Duodenal mucosa (tissue), 2 donors: ENCODE measurements around the gene TAGAP.

Source experiments
- H3K27ac ChIP-seq: one replicate; pipeline ENCODE4 v1.7.0; 2013; ENCODE audit warnings: low read depth, low read length
- H3K27me3 ChIP-seq, 2 donors: one replicate each; pipeline ENCODE4 v1.7.0; 2013; ENCODE audit warnings: low read length in 2 of 2, control low read depth in 1 of 2; ENCODE audit not compliant: insufficient read depth in 2 of 2, control insufficient read depth in 1 of 2
- H3K36me3 ChIP-seq, 2 donors: one replicate each; pipeline ENCODE4 v1.7.0; 2013; ENCODE audit warnings: low read length in 2 of 2, control low read depth in 1 of 2; ENCODE audit not compliant: insufficient read depth in 2 of 2, control insufficient read depth in 1 of 2
- H3K4me1 ChIP-seq, 2 donors: one replicate each; pipeline ENCODE4 v1.7.0; 2013; ENCODE audit warnings: low read length in 2 of 2, control low read depth in 1 of 2; ENCODE audit not compliant: insufficient read depth in 2 of 2, control insufficient read depth in 1 of 2
- H3K4me3 ChIP-seq, 2 donors: one replicate each; pipeline ENCODE4 v1.7.0; 2013; ENCODE audit warnings: low read length in 2 of 2, low read depth in 1 of 2
- H3K9ac ChIP-seq, 2 donors: one replicate each; pipeline ENCODE4 v1.7.0; 2013; ENCODE audit warnings: low read length in 2 of 2, low read depth in 1 of 2
- H3K9me3 ChIP-seq, 2 donors: one replicate each; pipeline ENCODE4 v1.7.0; 2013; ENCODE audit warnings: low read length in 2 of 2, control low read depth in 1 of 2; ENCODE audit not compliant: control insufficient read depth in 1 of 2

Gene TAGAP, protein sequence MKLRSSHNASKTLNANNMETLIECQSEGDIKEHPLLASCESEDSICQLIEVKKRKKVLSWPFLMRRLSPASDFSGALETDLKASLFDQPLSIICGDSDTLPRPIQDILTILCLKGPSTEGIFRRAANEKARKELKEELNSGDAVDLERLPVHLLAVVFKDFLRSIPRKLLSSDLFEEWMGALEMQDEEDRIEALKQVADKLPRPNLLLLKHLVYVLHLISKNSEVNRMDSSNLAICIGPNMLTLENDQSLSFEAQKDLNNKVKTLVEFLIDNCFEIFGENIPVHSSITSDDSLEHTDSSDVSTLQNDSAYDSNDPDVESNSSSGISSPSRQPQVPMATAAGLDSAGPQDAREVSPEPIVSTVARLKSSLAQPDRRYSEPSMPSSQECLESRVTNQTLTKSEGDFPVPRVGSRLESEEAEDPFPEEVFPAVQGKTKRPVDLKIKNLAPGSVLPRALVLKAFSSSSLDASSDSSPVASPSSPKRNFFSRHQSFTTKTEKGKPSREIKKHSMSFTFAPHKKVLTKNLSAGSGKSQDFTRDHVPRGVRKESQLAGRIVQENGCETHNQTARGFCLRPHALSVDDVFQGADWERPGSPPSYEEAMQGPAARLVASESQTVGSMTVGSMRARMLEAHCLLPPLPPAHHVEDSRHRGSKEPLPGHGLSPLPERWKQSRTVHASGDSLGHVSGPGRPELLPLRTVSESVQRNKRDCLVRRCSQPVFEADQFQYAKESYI

DNA sequence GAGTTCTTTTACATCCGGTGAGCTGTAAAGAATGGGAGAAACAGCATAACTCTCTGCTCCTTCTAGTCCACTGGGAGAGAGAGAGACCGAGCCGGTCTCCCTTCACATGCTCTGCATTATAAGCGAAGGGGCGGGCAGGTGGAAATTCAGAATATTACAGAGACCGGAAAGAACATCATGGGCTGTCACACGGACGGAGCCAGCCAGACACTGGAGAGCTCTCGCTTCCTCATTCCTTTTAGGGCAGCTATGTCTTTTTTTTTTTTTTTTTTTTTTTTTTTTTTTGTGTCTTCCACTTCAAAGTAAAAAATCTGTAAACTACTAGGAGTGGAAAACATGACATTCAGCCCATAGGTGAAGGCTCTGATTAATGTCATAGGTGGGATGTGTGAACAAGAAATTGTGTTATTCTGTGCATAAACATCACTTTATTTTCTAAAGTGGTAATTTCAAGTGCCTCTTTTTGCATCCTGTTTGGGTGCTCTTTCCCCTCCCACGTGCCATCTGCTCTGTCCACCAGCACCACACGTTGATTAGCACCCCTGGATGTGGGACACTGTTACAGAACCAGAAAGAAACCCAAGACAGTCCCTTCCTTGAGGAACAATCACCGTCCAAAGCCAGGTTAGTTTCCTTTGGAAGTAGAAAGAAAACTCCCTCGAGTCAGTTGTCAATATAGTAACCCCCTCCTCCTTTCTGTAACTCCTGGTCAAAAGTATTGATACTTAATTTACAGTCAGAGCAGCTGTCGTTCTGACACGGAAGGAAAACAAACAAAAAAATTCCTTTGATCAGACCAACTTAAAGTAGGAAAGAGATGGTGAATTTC, at the start of gene TAGAP:
Gene TAGAP, minus strand, starts transcription at position 93 of the 829 bp plus-strand sequence. CDS start 845 bp downstream, outside the sequence.
- Histone ChIP-seq H3K4me1 (peaks cover 13 to 24% of the 10 kb centered on the region in 2 donors), H3K9me3 (no peaks in the 10 kb centered on the region), H3K36me3 (peaks cover 3 to 9% of the 10 kb centered on the region in 2 donors), H3K4me3 (peak within 1 kb of the TSS; percentile 53 to 69), H3K27me3 (no peaks in the 10 kb centered on the region), H3K27ac (peak within 1 kb of the TSS; percentile 15), H3K9ac (peak within 1 kb of the TSS; percentile 57 to 59)

DNA sequence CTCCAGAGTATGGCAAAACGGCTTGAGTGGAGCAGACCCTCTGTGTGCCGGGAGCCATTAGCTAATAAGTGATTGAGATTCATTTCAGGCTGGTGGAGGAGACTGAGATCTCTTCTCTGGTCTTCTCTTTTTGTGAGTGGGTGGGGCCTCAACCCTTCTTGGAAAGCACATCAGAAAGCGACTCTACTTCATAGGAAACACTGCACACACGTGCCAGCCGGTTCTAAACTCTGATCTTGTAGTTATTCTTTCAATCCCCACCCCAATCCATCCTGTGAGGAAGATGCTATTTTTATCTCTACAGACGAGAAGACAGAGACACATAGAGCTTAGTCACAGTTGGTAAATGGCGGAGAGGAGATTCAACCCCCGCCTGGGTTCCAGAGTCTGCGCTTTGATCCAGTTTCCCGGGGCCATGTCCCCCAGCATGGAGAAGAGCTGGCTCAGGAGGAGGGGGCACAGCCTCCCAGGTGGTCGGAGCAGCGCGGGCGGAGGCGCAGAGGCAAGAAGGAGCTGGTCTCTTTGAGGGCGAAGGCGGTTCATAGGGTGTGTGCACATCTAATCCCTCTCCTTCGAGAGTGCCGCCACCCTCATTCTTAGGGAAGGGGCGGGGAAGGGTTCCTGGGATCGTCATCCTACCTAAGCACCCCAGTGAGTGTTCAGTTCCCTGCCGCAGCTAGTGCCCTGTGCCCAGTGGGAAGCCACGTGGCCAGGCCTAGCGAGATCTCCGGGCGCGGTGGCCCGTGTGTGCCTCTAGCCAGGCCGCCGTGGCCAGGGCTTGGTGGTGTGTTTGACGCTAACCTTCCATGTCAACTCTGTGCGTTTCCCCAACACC, 49.0 kb upstream of the TAGAP start:
- H3K9me3 ChIP-seq: no peaks in the 10 kb centered on the region
- no peak overlapping the region for H3K4me3 ChIP-seq
- no peaks in the 10 kb centered on the region for H3K27me3 ChIP-seq
- H3K9ac ChIP-seq: no peak overlapping the region
- no peaks in the 10 kb centered on the region for H3K36me3 ChIP-seq
- H3K4me1 ChIP-seq: no peaks in the 10 kb centered on the region
- H3K27ac ChIP-seq: no peak overlapping the region

DNA sequence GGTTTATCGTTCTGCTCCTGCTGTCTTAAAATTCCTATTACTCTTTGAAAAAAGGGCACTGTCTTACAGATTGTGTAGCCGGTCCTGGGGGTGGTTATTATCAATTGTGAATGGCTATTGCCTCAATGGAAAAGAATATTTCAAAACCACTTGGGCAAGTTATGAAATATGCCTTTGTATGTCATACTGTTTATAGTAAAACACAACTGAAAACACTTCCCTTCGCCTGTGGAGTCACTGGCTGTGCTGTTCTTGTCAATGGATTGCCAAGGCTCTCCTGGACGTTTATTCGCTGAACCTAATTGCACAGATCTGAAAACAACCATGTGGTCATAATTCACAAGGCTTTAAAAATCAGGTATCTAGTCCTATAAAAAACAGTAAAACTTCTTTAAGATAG, 47.8 kb upstream of the TAGAP start:
- H3K9ac ChIP-seq: no peak overlapping the region
- H3K4me1 ChIP-seq: no peaks in the 10 kb centered on the region
- no peaks in the 10 kb centered on the region for H3K36me3 ChIP-seq
- H3K4me3 ChIP-seq: no peak overlapping the region
- H3K27me3 ChIP-seq: no peaks in the 10 kb centered on the region
- H3K9me3 ChIP-seq: no peaks in the 10 kb centered on the region
- H3K27ac ChIP-seq: no peak overlapping the region

DNA sequence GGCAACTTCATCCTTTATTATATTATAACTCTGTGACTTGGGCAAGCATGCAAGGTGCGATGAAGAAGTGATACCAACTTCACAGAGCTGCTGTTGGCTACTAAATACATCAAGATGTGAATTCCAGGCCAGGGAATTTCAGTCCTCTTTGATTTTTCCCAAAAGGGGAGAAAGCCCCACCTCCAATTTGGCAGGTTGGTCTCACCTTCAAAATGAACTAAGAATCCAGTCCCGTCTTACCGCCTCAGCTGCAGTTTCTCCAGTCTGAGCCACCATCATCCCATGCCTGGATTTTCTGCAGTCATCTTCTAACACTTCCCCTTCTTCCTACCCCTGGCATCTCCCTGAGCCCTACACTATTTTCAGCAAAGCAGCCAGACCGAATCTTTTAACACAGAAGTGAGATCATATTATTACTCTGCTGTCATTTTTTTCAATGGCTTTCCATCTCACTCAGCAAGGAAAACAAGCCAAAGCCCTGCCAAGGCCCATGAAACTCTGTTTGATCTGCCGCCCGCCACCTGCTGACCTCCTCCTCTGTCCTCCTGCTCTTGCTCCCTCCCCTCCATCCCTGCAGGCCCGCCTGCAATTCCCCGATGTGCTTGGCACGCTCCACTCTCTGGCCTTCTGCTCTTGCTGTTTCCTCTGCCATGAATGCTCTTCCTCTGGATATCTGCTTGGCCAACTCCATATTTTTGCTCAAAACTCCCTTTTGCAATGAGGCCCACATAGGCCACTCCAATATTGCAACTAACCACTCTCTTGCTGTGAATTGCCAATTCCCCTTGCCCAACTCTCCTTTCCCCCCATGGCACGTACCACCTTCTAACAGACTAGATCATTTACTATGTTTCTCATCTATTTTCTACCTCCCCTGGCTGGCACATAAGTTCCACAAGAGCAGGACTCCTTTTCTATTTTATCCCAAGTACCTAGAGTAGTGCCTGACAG, 46.0 kb upstream of the TAGAP start:
- H3K4me1 ChIP-seq: no peaks in the 10 kb centered on the region
- no peak overlapping the region for H3K9ac ChIP-seq
- no peaks in the 10 kb centered on the region for H3K27me3 ChIP-seq
- no peaks in the 10 kb centered on the region for H3K36me3 ChIP-seq
- H3K4me3 ChIP-seq: no peak overlapping the region
- no peaks in the 10 kb centered on the region for H3K9me3 ChIP-seq
- H3K27ac ChIP-seq: no peak overlapping the region

DNA sequence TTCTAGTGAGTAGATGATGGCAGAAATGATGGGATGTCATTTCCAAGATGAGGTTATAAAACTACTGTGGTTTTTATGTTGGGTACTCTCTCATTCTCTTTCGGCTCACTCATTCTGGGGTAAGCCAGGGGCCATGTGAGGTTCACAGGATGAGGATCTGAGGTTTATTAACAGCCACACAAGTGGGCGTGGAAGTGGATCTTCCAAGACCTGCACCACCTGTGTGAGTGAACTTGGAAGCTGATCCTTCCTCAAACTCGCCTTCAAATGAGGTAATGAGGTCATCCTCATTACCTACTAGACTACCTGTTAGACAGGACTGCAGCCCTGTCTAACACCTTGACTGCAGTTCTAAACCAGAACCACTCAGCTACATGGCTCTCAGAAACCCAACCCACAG, 45.1 kb upstream of the TAGAP start:
- Histone ChIP-seq H3K9me3 (no peaks in the 10 kb centered on the region), H3K4me3 (no peak overlapping the region), H3K4me1 (no peaks in the 10 kb centered on the region), H3K27me3 (no peaks in the 10 kb centered on the region), H3K27ac (no peak overlapping the region), H3K36me3 (no peaks in the 10 kb centered on the region), H3K9ac (no peak overlapping the region)

DNA sequence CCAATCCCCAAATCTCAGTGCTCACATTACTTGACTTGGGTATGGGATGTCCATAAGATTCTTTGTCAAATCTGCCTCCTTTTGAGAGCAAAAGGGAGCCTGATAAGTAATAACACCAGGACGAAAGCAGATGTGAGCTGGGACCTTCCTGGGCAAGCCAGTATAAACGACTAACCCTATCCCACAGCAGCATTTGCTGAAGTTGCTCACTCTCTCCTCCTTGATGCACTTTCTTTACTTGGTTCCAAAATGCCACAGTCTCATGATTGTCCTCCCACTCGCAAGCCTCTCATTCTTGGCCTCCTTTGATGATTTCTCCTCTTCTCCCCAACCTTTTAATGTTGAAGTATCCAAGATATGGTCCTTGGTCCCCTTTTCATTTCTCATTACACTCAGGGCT, 44.7 kb upstream of the TAGAP start:
- Histone ChIP-seq H3K9ac (no peak overlapping the region), H3K9me3 (no peaks in the 10 kb centered on the region), H3K4me1 (no peaks in the 10 kb centered on the region), H3K36me3 (no peaks in the 10 kb centered on the region), H3K27me3 (no peaks in the 10 kb centered on the region), H3K4me3 (no peak overlapping the region), H3K27ac (no peak overlapping the region)

DNA sequence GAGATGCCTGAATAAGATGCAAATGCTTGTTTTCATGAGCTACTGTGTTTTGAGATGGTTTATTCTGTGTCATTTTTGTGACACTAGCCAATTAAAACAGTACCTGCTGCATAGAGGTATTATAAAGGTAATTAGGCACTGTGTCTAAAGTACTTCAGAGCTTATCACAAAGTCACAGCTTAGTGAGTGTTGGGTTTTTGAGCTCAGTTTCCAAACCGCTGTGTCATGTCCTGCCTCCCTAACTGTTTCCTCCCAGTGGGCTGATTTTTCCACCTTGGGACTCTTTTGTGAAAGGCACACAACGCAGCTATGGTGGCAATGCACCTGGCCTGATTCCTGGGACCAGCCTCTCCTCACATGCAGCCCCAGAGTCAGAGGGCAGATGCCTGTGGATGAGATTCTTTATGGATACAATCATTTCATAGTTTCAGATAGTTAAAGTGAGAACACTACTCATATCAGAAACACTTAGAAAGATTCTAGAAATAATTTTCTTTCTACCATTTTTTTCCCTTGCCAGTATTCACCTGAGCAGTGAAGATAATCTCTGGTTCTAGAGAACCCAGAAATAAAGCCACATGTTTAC, 41.3 kb upstream of the TAGAP start:
- Histone ChIP-seq H3K27ac (no peak overlapping the region), H3K36me3 (no peaks in the 10 kb centered on the region), H3K4me1 (no peaks in the 10 kb centered on the region), H3K9ac (no peak overlapping the region), H3K4me3 (no peak overlapping the region), H3K9me3 (no peaks in the 10 kb centered on the region), H3K27me3 (no peaks in the 10 kb centered on the region)

DNA sequence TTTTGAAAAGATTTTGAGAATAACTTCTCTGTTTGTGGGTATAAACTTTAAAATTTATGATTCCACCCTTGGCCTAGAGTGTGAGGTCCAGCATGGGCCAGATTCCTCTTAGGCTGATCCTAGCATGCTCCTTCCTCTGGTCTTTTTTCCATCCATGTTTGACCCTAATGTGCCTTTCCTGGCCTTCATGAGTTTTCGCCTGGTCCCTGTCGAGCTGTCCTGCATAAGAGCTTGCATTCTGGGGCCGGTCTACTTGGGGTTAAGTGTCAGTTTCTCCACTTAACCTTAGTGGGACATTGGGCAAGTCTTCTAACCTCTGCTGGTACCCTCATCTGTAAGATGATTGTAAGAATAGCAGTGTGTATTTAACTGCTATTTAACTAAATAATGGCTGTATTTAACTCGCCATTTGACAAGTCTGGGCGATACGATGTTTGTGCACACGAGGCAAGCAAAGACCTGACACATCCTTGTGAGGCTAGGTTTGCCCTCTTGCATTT, 40.7 kb upstream of the TAGAP start:
- Histone ChIP-seq H3K9me3 (no peaks in the 10 kb centered on the region), H3K27me3 (no peaks in the 10 kb centered on the region), H3K4me3 (no peak overlapping the region), H3K9ac (no peak overlapping the region), H3K27ac (no peak overlapping the region), H3K36me3 (no peaks in the 10 kb centered on the region), H3K4me1 (no peaks in the 10 kb centered on the region)
